Measurements from ENCODE around the gene SRD5A2.

Gene SRD5A2

GRCh38 chr2:31533036-31533435, 47.7 kb downstream of the SRD5A2 start:
- TF ChIP-seq ZFX (IDR thresholded peaks at IDR 0.05) (no peak), CTCF (conservative IDR thresholded peaks at IDR 0.05) (no peak)
- no peak overlapping the region for H3K27ac ChIP-seq

GRCh38 chr2:31531101-31531500, 49.6 kb downstream of the SRD5A2 start:
- no peak overlapping the region for H3K27ac ChIP-seq
- TF ChIP-seq ZFX (IDR thresholded peaks at IDR 0.05) (no peak), CTCF (conservative IDR thresholded peaks at IDR 0.05) (no peak)

DNA sequence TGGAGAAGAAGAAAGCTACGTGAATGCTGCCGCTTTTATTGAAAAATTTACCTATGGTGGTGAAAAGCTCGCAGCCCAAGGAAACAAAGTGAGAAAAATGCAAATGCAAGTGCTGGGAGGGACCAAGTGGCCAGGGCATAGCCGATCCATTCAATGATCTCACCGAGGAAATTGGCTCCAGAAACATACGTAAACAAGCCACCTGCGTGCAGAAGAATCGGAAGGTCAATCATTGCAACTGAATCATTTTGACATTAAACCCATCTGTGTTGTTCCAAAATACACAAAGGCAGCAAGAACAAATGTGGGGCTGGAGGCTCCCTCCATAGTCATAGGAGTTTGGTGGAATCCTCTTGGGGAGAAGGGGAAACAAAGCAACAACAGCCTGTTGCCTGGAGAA, 51.5 kb downstream of the SRD5A2 start:
- TF ChIP-seq ZFX (IDR thresholded peaks at IDR 0.05) = no peak
- no peak for TF ChIP-seq CTCF (conservative IDR thresholded peaks at IDR 0.05)
- H3K27ac ChIP-seq = no peak overlapping the region

DNA sequence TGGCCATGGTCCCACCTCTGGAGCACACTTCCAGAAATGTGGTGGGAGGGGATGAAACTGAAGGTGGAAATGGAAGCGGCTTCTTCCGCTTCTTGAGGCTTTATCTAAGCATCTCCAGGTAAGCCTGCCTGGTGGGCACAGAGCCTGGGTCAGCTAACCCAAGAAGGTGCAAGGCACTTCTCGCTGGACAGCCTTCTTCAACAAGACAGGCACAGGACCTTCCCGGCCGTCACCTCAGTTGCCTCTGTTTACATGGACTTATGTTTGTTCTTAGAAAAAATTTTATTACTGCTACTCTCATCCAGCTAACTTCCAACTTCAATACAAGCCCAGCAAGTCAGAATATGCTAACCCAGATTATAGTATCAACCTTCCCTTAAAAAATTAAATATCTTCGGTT, 51.9 kb downstream of the SRD5A2 start:
- TF ChIP-seq CTCF (conservative IDR thresholded peaks at IDR 0.05) = no peak
- TF ChIP-seq ZFX (IDR thresholded peaks at IDR 0.05) = no peak
- no peak overlapping the region for H3K27ac ChIP-seq

GRCh38 chr2:31526946-31527732, 53.6 kb downstream of the SRD5A2 start:
- TF ChIP-seq CTCF (conservative IDR thresholded peaks at IDR 0.05) = no peak
- TF ChIP-seq ZFX (IDR thresholded peaks at IDR 0.05) = no peak
- H3K27ac ChIP-seq = no peak overlapping the region

GRCh38 chr2:31525876-31526275, 54.9 kb downstream of the SRD5A2 start:
- TF ChIP-seq ZFX (IDR thresholded peaks at IDR 0.05) (no peak), CTCF (conservative IDR thresholded peaks at IDR 0.05) (no peak)

DNA sequence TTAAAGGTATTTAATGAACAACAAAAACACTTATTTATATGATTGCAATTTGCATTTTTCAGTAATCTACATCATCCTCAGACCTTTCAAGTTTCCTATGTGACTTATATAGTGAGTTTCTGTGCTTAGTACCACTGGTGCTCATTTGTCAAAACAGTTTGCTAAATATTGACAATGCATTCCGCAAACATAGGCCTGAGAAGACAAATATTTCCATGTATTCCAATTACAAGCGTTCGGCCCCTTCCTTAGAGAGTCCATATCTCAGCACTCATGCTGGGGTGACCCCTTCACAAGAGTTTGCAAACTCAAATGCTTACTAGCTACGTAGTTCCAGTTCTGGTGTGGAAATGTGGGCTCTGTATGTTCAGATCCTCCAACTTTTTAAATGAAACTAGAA, 56.1 kb downstream of the SRD5A2 start:
- TF ChIP-seq CTCF (conservative IDR thresholded peaks at IDR 0.05) = no peak
- no peak for TF ChIP-seq ZFX (IDR thresholded peaks at IDR 0.05)

More at GRCh38 chr2:31525876-31526275, 54.9 kb downstream of the SRD5A2 start:
- no peak overlapping the region for H3K27ac ChIP-seq

More for the DNA sequence above, 56.1 kb downstream of the SRD5A2 start:
- no peak overlapping the region for H3K27ac ChIP-seq
